HepG2 (cell line): ENCODE data around the gene NEUROD4. TPM values are rescaled to one million over a fixed set of nuclear protein-coding genes. Genes with fewer than 3 reads are reported as not detected.

Experiments
- ATAC-seq: fragments of 200-7000 bp; cut with Tn5 transposase; 3 replicates; pipeline ENCODE4 v1.9.1; 2020; ENCODE audit warnings: mild to moderate bottlenecking, moderate library complexity
- BruUV-seq: library from RNA; stranded (reverse); fragments of 400-500 nt; replicated peaks from 2 replicates; lab custom pipeline; 2021; lab: Mats Ljungman, UMichigan
- CTCF ChIA-PET: fragments of 300-600 bp; formaldehyde crosslinking; extraction: SDS; loops from one replicate; lab custom pipeline; 2021; ENCODE audit warnings: low total read pairs, inconsistent platforms, low intra/inter-chr PET ratio; lab: Yijun Ruan, JAX
- POLR2A ChIA-PET: fragments of 350-600 bp; sonication (Branson Sonifier 250); formaldehyde crosslinking; loops from one replicate; lab custom pipeline; 2020; ENCODE audit warnings: antibody characterized with exemption, inconsistent platforms; lab: Yijun Ruan, JAX
- DNase-seq: peaks from one replicate; pipeline ENCODE4 v3.0.0-alpha.2; 2015; ENCODE audit warnings: low spot score
- FAIRE-seq: peaks from 3 replicates; lab custom pipeline; 2011; peaks lifted over from hg19 to GRCh38; lab: Jason Lieb, UNC
- H2AFZ ChIP-seq: one replicate; pipeline ENCODE4 v1.6.1; 2011; ENCODE audit warnings: low read length, inconsistent platforms
- H3K27ac ChIP-seq: fragments of 300-600 bp; 3 replicates; pipeline ENCODE4 v1.8.0; 2011; ENCODE audit warnings: mixed run types, mild to moderate bottlenecking, mixed read lengths, low read length, inconsistent platforms; ENCODE audit not compliant: insufficient read depth; ENCODE audit errors: extremely low read length
- H3K27me3 ChIP-seq, 2 experiments: fragments of 200-600 bp in 1 of 2; 2 replicates in 1 of 2; 3 replicates in 1 of 2; pipeline versions ENCODE4 v1.6.0 to v1.8.0; 2011; ENCODE audit warnings: low read length in 2 of 2, mild to moderate bottlenecking in 2 of 2, moderate library complexity in 2 of 2, inconsistent platforms in 1 of 2; ENCODE audit not compliant: insufficient read depth in 2 of 2, control insufficient read depth in 1 of 2
- H3K36me3 ChIP-seq, 2 experiments: fragments of 200-600 bp in 1 of 2; replicated peaks in 1 of 2; 2 replicates in 1 of 2; 3 replicates in 1 of 2; pipeline versions ENCODE4 v1.5.1 to v1.8.0; 2011; ENCODE audit warnings: low read length in 2 of 2, inconsistent platforms in 1 of 2; ENCODE audit not compliant: insufficient read depth in 2 of 2, control insufficient read depth in 1 of 2
- H3K4me1 ChIP-seq: 2 replicates; pipeline ENCODE4 v1.5.1; 2012; ENCODE audit warnings: low read length, inconsistent platforms; ENCODE audit not compliant: insufficient read depth
- H3K4me2 ChIP-seq: 2 replicates; pipeline ENCODE4 v1.6.0; 2011; ENCODE audit warnings: low read depth, low read length, inconsistent platforms
- H3K4me3 ChIP-seq, 3 experiments: fragments of 200-600 bp in 1 of 3; sonication (generic), shearing (Covaris generic) in 1 of 3; replicated peaks in 1 of 3; 2 replicates each; pipeline ENCODE4 v1.5.1; 2011 to 2016; ENCODE audit warnings: low read length in 3 of 3, inconsistent platforms in 2 of 3, low read depth in 2 of 3, mild to moderate bottlenecking in 2 of 3, control low read depth in 1 of 3, mixed read lengths in 1 of 3; ENCODE audit not compliant: insufficient read depth in 1 of 3
- H3K79me2 ChIP-seq: one replicate; pipeline ENCODE4 v1.6.1; 2011; ENCODE audit warnings: low read length, inconsistent platforms; ENCODE audit not compliant: insufficient read depth
- H3K9ac ChIP-seq: 2 replicates; pipeline ENCODE4 v1.6.0; 2011; ENCODE audit warnings: mild to moderate bottlenecking, low read depth, low read length, inconsistent platforms; ENCODE audit not compliant: insufficient read depth
- H3K9me3 ChIP-seq: 2 replicates; pipeline ENCODE4 v1.5.1; 2012; ENCODE audit warnings: mild to moderate bottlenecking, low read length
- H4K20me1 ChIP-seq: 2 replicates; pipeline ENCODE4 v1.6.0; 2011; ENCODE audit warnings: inconsistent platforms, mild to moderate bottlenecking, low read length, moderate library complexity; ENCODE audit not compliant: insufficient read depth
- CREB1 ChIP-seq, 2 experiments: fragments of 450-650 bp in 1 of 2; IDR thresholded peaks; 2 replicates each; pipeline ENCODE4 v1.6.1; 2016 to 2017; ENCODE audit warnings: control low read depth in 1 of 2, mild to moderate bottlenecking in 1 of 2, missing compliant biosample characterization in 1 of 2, missing genetic modification characterization in 1 of 2
- FOXO1 ChIP-seq: sonication (generic); formaldehyde crosslinking; IDR thresholded peaks from 2 replicates; pipeline ENCODE4 v1.4.0; 2020; ENCODE audit warnings: missing genetic modification reagents
- KLF9 ChIP-seq: IDR thresholded peaks from 2 replicates; pipeline ENCODE4 v1.6.1; 2016; ENCODE audit warnings: low read depth
- NCOR1 ChIP-seq: fragments of 200-600 bp; sonication (generic); IDR thresholded peaks from 2 replicates; pipeline ENCODE4 v1.7.0; 2017; ENCODE audit warnings: antibody characterized with exemption, low read length, borderline replicate concordance
- POLR2AphosphoS2 ChIP-seq: IDR thresholded peaks from 2 replicates; pipeline ENCODE4 v1.6.1; 2011; ENCODE audit warnings: low read depth, low read length, improper control_type of control experiment
- SETDB1 ChIP-seq: sonication (generic); formaldehyde crosslinking; IDR thresholded peaks from 2 replicates; pipeline ENCODE4 v1.5.1; 2020; ENCODE audit warnings: missing genetic modification reagents, mild to moderate bottlenecking, borderline replicate concordance
- SIX4 ChIP-seq: sonication (generic); formaldehyde crosslinking; IDR thresholded peaks from 2 replicates; pipeline ENCODE4 v1.4.0; 2020; ENCODE audit warnings: missing genetic modification reagents
- ZNF891 ChIP-seq: sonication (generic); formaldehyde crosslinking; IDR thresholded peaks from 2 replicates; pipeline ENCODE4 v1.5.0; 2020; ENCODE audit warnings: mild to moderate bottlenecking, missing genetic modification reagents
- WGBS: methylation state at CpG from one replicate; pipeline ENCODE4 v1.1.6; 2017; ENCODE audit warnings: low lambda C conversion rate; 5-methylcytosine and 5-hydroxymethylcytosine counted together
- in situ Hi-C: cut with HindIII; loops from 2 replicates; pipeline ENCODE4 v1.10.0; 2017; ENCODE audit warnings: low pct_unique_long_range_greater_than_20kb; ENCODE audit not compliant: extremely low pct_ligation_motif_present
- intact Hi-C: fragments of 100-400 bp; cut with micrococcal nuclease; formaldehyde crosslinking; loops from one replicate; pipeline ENCODE4 v1.10.0; 2022; ENCODE audit not compliant: unreplicated experiment
- polyA plus RNA-seq, 8 experiments: library from polyadenylated mRNA; depleted of rRNA in 3 of 8; stranded (reverse) in 7 of 8; unstranded in 1 of 8; fragments of >200 nt; fragmentation: Illumina TruSeq in 4 of 8; extraction: Trizol in 4 of 8; gene quantifications; 2 replicates each; pipeline versions ENCODE4 v1.2.1 to v1.2.3, GENCODE V29; 2011 to 2016; ENCODE audit warnings: low read depth in 4 of 8, missing spikeins in 1 of 8, mixed read lengths in 1 of 8; ENCODE audit not compliant: insufficient read depth in 1 of 8
- total RNA-seq, 5 experiments: library from RNA; depleted of rRNA; stranded (reverse); fragments of >200 nt; fragmentation: Illumina TruSeq; extraction: Trizol; gene quantifications; 2 replicates each; pipeline ENCODE4 v1.2.3, GENCODE V29; 2016; ENCODE audit warnings: low read depth in 1 of 5
- TF ChIP-seq, protein P1 (sequence below): sonication (generic); formaldehyde crosslinking; IDR thresholded peaks from 2 replicates; pipeline ENCODE4 v1.8.1; 2023; ENCODE audit warnings: mild to moderate bottlenecking, missing genetic modification reagents
- TF ChIP-seq, protein P2 (sequence below): sonication (generic); formaldehyde crosslinking; IDR thresholded peaks from 2 replicates; pipeline ENCODE4 v1.5.0; 2020; ENCODE audit warnings: missing genetic modification reagents
- TF ChIP-seq, protein P3 (sequence below): sonication (generic); formaldehyde crosslinking; IDR thresholded peaks from 2 replicates; pipeline ENCODE4 v1.5.1; 2020; ENCODE audit warnings: mild to moderate bottlenecking, missing genetic modification reagents, borderline replicate concordance

Gene NEUROD4
- total and polyA plus RNA-seq, 2 of the 13 experiments (the other 11 are each of a cell fraction or from before 2014, with no cell fraction given) = not detected

DNA sequence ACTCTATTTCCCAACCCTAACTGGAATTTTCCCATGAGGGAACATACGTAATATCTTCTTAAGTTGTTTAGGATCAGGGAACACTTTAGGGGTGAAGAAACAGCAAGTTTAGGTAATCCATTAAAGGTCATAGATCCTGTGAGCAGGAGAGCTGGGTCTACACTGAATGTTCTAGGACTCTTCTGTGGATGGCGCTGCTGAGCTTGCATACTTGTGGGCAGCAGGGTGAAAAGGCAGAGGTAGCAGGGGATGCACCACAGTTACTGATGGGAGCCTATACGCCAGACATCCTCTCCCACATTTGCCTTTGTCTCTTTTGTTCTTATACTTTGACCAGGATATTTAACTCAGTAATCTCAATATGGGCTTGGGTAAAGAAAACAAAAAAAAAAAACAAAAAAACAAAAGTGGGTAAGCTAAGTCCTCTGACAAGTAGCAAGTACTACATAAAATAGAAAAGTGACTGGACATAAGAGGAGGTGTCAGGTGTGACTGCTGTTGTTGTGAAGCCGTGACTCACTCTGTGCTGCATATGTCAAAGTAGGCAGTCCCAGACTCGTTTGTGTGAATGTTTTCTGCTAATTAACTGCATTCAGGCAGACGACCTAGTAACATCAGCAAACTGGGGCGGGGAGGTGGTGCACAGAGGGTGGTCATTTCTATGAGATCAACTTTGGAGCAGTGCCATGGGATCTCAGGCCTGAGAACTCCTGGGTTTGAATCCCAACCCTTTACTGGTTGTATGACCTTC lies 31.6 kb downstream of the NEUROD4 start:
- Histone ChIP-seq H3K4me2 (no peak overlapping the region), H3K36me3 (no peaks in the 10 kb centered on the region), H4K20me1 (no peaks in the 10 kb centered on the region), H3K27me3 (peaks cover 0 to 15% of the 10 kb centered on the region in 2 experiments; a peak in 2 of 5 replicates), H3K4me3 (no peak overlapping the region), H2AFZ (no peak overlapping the region), H3K27ac (no peak overlapping the region), H3K9ac (no peak overlapping the region), H3K9me3 (no peaks in the 10 kb centered on the region), H3K4me1 (no peaks in the 10 kb centered on the region), H3K79me2 (no peaks in the 10 kb centered on the region)
- intact Hi-C loops = no loop called here
- no peak for DNase-seq
- no TSS peak for BruUV-seq
- 13% methylated on average over 7 of the region's 7 CpGs for WGBS
- TF ChIP-seq, protein P1, sequence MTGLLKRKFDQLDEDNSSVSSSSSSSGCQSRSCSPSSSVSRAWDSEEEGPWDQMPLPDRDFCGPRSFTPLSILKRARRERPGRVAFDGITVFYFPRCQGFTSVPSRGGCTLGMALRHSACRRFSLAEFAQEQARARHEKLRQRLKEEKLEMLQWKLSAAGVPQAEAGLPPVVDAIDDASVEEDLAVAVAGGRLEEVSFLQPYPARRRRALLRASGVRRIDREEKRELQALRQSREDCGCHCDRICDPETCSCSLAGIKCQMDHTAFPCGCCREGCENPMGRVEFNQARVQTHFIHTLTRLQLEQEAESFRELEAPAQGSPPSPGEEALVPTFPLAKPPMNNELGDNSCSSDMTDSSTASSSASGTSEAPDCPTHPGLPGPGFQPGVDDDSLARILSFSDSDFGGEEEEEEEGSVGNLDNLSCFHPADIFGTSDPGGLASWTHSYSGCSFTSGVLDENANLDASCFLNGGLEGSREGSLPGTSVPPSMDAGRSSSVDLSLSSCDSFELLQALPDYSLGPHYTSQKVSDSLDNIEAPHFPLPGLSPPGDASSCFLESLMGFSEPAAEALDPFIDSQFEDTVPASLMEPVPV = no peak
- no peak for TF ChIP-seq ZNF891 (CRISPR knock-in tag)
- TF ChIP-seq SIX4 (CRISPR knock-in tag) = no peak
- no peak for TF ChIP-seq POLR2AphosphoS2
- TF ChIP-seq NCOR1 = no peak
- no peak for TF ChIP-seq SETDB1 (CRISPR knock-in tag)
- no peak for TF ChIP-seq KLF9 (CRISPR knock-in tag)
- TF ChIP-seq, protein P2, sequence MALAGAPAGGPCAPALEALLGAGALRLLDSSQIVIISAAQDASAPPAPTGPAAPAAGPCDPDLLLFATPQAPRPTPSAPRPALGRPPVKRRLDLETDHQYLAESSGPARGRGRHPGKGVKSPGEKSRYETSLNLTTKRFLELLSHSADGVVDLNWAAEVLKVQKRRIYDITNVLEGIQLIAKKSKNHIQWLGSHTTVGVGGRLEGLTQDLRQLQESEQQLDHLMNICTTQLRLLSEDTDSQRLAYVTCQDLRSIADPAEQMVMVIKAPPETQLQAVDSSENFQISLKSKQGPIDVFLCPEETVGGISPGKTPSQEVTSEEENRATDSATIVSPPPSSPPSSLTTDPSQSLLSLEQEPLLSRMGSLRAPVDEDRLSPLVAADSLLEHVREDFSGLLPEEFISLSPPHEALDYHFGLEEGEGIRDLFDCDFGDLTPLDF (CRISPR knock-in tag) = no peak
- no peak for TF ChIP-seq FOXO1 (CRISPR knock-in tag)
- TF ChIP-seq CREB1 (IDR thresholded peaks at IDR 0.05) = no peak
- TF ChIP-seq CREB1 (CRISPR knock-in tag; IDR thresholded peaks at IDR 0.05) = no peak
- TF ChIP-seq, protein P3, sequence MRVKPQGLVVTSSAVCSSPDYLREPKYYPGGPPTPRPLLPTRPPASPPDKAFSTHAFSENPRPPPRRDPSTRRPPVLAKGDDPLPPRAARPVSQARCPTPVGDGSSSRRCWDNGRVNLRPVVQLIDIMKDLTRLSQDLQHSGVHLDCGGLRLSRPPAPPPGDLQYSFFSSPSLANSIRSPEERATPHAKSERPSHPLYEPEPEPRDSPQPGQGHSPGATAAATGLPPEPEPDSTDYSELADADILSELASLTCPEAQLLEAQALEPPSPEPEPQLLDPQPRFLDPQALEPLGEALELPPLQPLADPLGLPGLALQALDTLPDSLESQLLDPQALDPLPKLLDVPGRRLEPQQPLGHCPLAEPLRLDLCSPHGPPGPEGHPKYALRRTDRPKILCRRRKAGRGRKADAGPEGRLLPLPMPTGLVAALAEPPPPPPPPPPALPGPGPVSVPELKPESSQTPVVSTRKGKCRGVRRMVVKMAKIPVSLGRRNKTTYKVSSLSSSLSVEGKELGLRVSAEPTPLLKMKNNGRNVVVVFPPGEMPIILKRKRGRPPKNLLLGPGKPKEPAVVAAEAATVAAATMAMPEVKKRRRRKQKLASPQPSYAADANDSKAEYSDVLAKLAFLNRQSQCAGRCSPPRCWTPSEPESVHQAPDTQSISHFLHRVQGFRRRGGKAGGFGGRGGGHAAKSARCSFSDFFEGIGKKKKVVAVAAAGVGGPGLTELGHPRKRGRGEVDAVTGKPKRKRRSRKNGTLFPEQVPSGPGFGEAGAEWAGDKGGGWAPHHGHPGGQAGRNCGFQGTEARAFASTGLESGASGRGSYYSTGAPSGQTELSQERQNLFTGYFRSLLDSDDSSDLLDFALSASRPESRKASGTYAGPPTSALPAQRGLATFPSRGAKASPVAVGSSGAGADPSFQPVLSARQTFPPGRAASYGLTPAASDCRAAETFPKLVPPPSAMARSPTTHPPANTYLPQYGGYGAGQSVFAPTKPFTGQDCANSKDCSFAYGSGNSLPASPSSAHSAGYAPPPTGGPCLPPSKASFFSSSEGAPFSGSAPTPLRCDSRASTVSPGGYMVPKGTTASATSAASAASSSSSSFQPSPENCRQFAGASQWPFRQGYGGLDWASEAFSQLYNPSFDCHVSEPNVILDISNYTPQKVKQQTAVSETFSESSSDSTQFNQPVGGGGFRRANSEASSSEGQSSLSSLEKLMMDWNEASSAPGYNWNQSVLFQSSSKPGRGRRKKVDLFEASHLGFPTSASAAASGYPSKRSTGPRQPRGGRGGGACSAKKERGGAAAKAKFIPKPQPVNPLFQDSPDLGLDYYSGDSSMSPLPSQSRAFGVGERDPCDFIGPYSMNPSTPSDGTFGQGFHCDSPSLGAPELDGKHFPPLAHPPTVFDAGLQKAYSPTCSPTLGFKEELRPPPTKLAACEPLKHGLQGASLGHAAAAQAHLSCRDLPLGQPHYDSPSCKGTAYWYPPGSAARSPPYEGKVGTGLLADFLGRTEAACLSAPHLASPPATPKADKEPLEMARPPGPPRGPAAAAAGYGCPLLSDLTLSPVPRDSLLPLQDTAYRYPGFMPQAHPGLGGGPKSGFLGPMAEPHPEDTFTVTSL = no peak
- ChIA-PET POLR2A (no interaction called here), CTCF (no interaction called here)
- in situ Hi-C loops = loop anchor here (25.0 kb wide), 1 partner anchor 289 kb away; no protein-coding TSS in a partner anchor
- ATAC-seq = no peak
- FAIRE-seq = no peak
